GM12891 (cell line): ENCODE data around the gene HOXA13.

Experiments
- DNase-seq: peaks from one replicate; pipeline ENCODE4 v3.0.0; 2011; ENCODE audit warnings: low spot score; ENCODE audit not compliant: insufficient read length
- FAIRE-seq: peaks from 2 replicates; lab custom pipeline; 2011; peaks lifted over from hg19 to GRCh38; lab: Jason Lieb, UNC
- PAX5 ChIP-seq: IDR thresholded peaks from 2 replicates; pipeline ENCODE4 v1.6.1; 2011; ENCODE audit warnings: low read length, moderate library complexity, mild to moderate bottlenecking; ENCODE audit not compliant: insufficient read depth, severe bottlenecking
- POLR2A ChIP-seq: IDR thresholded peaks from 2 replicates; pipeline ENCODE4 v1.6.1; 2011; ENCODE audit warnings: low read depth, low read length, control low read depth
- POLR2AphosphoS5 ChIP-seq: IDR thresholded peaks from 2 replicates; pipeline ENCODE4 v1.6.1; 2011; ENCODE audit warnings: low read depth, low read length, control low read depth
- POU2F2 ChIP-seq: IDR thresholded peaks from 2 replicates; pipeline ENCODE4 v1.6.1; 2011; ENCODE audit warnings: low read depth, mild to moderate bottlenecking, control low read depth, low read length, moderate library complexity
- SPI1 ChIP-seq: IDR thresholded peaks from 2 replicates; pipeline ENCODE4 v1.6.1; 2011; ENCODE audit warnings: low read depth, low read length, control low read depth
- TAF1 ChIP-seq: IDR thresholded peaks from 2 replicates; pipeline ENCODE4 v1.6.1; 2011; ENCODE audit warnings: low read depth, low read length, control low read depth

HOXA13 gene

DNA sequence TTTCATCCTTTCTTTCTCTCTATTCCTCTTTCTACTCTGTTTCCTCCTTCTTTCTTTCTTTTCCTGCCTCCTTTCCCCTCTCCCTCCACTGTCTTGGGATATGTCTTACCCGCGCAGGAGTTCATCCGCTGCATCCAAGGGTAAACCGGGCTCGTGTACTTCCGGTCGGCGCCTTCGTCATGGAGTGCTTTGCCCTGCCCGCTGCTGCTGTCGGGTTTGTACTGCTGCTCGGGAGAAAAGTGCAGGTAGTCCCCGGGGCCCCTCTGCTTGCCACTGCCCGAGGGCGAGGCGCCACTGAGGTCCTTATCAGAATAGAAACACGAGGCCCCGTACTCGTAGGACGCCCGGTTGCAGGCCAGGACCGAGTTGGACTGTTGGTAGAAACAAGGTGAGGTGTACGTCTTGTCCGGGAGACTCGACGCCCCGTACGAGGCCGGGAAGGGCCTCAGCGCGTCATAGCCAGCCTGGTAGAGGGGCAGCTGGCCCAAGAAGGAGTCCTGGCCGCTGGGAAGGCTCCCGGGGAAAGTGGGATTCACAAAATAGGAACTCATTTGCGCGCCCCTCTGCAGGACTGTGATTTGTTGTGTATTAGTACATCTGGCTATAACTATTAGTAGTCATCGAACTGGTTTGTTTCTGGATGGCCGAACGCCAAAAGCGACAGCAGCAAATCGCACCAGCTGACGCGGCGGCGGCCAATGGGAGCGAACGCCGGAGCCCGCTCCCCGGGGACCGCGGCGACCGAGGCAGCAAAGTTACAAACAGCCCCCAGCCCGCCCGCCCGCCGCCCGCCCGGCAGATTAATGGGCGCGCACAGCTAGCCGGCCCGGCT, 52.5 kb downstream of the HOXA13 start, which contains the start of gene HOXA6:
TSS of gene HOXA6 (minus strand) at position 576 of the 832 bp plus-strand sequence. CDS start at position 551, 25 bp downstream.
- DNase-seq, result no peak
- no peak for TF ChIP-seq POLR2AphosphoS5
- no peak for TF ChIP-seq POLR2A
- no peak for TF ChIP-seq PAX5
- TF ChIP-seq POU2F2, result no peak
- TF ChIP-seq SPI1, result no peak
- no peak for TF ChIP-seq TAF1
- no peak for FAIRE-seq

DNA sequence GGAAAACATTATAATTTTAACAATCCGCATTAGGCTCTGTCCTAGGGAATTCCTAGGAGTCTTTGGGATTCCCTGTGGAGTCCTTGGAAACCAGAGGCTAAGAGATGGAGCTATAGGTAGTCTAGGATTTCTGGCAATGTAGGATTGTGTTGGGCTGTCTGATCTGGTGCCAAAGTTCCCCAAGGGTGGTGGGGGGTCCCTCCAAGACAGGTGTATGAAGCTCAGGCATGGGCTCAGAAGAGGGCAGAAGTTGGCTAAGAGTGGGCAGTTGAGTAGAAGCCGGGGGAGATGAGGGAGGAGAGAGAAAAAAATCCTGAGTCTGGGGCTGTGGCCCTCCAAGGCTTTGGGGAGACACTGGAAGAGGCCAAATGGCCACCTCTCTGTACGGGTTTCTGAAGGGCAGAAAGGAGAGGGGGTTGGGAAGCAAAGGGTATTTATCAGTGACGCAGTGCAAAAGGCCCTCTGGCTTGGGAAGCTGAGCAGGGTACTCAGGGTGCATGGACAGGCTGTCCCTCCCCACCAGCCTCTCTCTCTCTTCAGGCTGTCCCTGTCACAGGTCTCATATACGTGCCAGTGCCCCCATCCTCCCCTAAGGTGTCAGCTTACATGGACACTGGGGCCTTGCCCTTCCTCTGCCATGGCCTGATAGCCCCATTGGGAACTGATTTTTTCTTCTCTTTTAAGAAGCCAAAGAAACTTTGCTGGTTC, 53.2 kb downstream of the HOXA13 start:
- FAIRE-seq (no peak), DNase-seq (no peak)
- TF ChIP-seq TAF1, result no peak

DNA sequence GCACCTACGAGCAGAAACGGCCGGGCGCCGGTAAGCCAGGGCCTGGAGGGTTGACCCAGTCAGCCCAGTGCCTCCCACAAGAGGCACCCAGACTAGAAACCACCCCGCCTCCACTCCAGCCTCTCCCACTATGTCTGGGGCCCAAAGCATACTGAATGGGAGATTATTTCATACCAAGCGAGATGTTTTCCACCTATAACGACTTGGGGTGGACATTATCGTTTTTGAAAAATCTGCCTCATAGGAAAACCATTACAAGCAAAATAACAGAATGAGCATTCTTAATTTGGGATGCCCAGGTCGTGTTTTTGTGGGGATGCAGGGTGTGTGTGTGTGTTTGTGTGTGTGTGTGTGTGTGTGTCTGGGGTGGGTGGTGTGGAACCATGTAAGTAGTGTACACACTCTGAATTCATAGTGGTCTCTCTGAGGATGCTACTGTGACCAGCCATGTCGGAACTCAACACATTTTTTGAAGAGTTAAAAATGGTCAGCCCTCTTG, 53.9 kb downstream of the HOXA13 start:
- no peak for DNase-seq
- TF ChIP-seq SPI1 (no peak), TAF1 (no peak), PAX5 (no peak), POU2F2 (no peak), POLR2AphosphoS5 (no peak), POLR2A (no peak)
- no peak for FAIRE-seq

DNA sequence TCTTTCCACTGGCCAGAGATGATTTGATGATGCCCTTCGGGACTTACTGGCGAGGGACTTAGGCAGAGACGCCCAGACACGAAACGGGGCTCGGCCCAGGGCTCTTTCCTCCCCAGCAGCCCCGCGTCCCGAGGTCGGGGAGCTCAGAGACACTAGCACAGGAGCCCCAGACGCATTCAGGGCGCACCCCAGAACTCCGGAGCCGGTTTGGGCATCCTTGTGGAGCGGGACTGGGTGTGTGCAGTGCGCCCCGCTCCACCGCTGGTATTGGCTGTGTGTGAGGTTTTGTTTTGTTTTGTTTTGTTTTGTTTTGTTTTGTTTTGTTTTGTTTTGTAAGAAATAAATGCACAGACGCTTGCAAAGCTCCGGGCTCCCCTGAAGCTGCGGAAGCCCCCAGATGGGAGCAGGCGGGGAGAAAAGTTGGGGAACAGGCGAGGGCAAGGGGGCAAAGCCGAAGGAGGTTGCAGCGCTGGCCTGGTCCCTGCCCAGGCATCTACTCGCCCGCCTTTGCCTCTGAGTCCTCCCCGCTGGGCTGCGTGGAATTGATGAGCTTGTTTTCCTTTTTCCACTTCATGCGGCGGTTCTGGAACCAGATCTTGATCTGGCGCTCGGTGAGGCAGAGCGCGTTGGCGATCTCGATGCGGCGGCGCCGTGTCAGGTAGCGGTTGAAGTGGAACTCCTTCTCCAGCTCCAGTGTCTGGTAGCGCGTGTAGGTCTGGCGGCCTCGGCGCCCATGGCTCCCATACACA, 54.6 kb downstream of the HOXA13 start:
- DNase-seq (no peak), FAIRE-seq (no peak)
- TF ChIP-seq SPI1 (no peak), POLR2AphosphoS5 (no peak), POU2F2 (no peak), PAX5 (no peak), TAF1 (no peak), POLR2A (no peak)

DNA sequence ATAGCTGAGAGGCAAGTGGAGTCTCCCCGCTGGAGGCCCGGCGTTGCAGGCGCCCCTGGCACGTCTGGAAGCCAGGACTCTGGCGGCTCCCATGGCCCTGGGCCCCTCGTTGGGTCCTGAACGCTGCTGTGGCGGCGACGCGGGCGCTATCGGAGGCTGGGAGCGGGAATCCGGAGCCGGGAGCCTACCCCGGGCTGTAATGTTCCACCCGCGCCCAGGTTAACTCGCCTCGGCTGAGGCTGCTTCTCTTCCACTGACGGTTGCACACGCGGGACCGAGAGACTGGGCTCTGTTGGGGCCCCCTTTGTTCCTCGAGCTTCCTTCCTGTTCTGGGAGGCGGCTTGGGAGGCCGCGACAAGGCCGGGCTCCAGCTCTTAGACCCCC, 55.1 kb downstream of the HOXA13 start:
- DNase-seq, result no peak
- TF ChIP-seq SPI1 (no peak), PAX5 (no peak), POLR2AphosphoS5 (no peak)
- FAIRE-seq, result no peak
